HL-60 (cell line): ENCODE data around the gene SPATA1.

Source experiments
- DNase-seq, 2 experiments: peaks; one replicate each; pipeline ENCODE4 v3.0.0-alpha.2; 2010 to 2020; ENCODE audit warnings: low read depth in 1 of 2, low spot score in 1 of 2
- H3K27ac ChIP-seq: fragments of 250-450 bp; sonication (Bioruptor Pico); replicated peaks from 2 replicates; pipeline ENCODE4 v1.5.1; 2020; ENCODE audit warnings: mild to moderate bottlenecking, moderate library complexity
- H3K27me3 ChIP-seq: fragments of 250-450 bp; sonication (Bioruptor Pico); 2 replicates; pipeline ENCODE4 v1.5.1; 2021; ENCODE audit warnings: mild to moderate bottlenecking, moderate library complexity; ENCODE audit not compliant: insufficient read depth, poor library complexity, severe bottlenecking
- H3K4me3 ChIP-seq: replicated peaks from 2 replicates; pipeline ENCODE4 v1.5.1; 2011; ENCODE audit warnings: mild to moderate bottlenecking, control low read depth, low read length; ENCODE audit not compliant: insufficient read depth
- CTCF ChIP-seq: IDR thresholded peaks from one replicate; pipeline ENCODE4 v1.5.1; 2011; ENCODE audit warnings: low read length, control low read depth, inconsistent platforms; ENCODE audit not compliant: insufficient read depth
- GABPA ChIP-seq: IDR thresholded peaks from 2 replicates; pipeline ENCODE4 v1.6.1; 2012; ENCODE audit warnings: low read depth
- POLR2AphosphoS5 ChIP-seq: IDR thresholded peaks from 2 replicates; pipeline ENCODE4 v1.6.1; 2012; ENCODE audit warnings: low read depth
- SPI1 ChIP-seq: IDR thresholded peaks from 2 replicates; pipeline ENCODE4 v1.6.1; 2012; ENCODE audit warnings: low read depth, mild to moderate bottlenecking, borderline replicate concordance
- TF ChIP-seq, protein P1 (sequence below): IDR thresholded peaks from 2 replicates; pipeline ENCODE4 v1.6.1; 2012; ENCODE audit warnings: low read depth; ENCODE audit not compliant: insufficient replicate concordance

SPATA1 gene

DNA sequence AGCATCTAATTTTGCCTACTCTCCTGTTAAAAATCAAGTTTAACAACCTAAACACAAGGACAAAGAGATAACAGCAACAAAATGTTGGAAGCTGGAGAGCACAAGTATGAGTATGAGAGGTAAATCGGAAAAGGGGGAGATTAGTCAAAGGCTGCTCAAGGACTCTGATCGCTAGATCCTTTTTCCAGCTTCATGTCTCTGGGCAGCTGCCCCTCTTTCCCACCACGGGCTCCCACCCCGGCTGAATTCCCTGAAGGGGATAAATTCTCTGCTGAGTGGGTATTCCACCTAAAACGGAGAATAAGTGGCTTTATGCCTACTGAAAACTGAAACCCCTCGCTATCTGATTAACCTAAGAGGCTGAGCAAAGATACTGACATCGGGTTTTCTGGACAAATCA, 68.8 kb downstream of the SPATA1 start:
- peak overlapping the region; percentile 54 for H3K4me3 ChIP-seq

DNA sequence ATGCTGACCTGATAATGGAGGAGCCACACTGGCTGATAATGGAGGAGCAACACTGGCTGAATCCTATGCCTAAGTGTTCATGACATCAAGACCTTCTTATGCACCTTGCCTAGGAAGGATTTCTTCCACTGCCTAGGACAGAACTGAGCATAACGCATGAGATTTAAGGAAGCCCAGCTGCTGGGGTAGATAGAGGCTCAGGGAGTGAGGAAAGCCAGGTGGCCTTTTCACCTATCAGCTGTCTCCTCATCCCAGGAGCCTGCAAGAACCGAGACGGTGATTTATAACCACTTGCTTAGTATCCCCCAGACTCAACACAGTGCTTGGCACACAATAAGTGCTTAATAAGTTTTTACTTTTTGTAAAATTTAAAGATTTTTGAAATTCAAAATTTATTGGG, 75.5 kb downstream of the SPATA1 start:
- no peaks in the 10 kb centered on the region for H3K27me3 ChIP-seq
- TF ChIP-seq GABPA (no peak), SPI1 (no peak), CTCF (no peak), POLR2AphosphoS5 (no peak)
- TF ChIP-seq, protein P1, sequence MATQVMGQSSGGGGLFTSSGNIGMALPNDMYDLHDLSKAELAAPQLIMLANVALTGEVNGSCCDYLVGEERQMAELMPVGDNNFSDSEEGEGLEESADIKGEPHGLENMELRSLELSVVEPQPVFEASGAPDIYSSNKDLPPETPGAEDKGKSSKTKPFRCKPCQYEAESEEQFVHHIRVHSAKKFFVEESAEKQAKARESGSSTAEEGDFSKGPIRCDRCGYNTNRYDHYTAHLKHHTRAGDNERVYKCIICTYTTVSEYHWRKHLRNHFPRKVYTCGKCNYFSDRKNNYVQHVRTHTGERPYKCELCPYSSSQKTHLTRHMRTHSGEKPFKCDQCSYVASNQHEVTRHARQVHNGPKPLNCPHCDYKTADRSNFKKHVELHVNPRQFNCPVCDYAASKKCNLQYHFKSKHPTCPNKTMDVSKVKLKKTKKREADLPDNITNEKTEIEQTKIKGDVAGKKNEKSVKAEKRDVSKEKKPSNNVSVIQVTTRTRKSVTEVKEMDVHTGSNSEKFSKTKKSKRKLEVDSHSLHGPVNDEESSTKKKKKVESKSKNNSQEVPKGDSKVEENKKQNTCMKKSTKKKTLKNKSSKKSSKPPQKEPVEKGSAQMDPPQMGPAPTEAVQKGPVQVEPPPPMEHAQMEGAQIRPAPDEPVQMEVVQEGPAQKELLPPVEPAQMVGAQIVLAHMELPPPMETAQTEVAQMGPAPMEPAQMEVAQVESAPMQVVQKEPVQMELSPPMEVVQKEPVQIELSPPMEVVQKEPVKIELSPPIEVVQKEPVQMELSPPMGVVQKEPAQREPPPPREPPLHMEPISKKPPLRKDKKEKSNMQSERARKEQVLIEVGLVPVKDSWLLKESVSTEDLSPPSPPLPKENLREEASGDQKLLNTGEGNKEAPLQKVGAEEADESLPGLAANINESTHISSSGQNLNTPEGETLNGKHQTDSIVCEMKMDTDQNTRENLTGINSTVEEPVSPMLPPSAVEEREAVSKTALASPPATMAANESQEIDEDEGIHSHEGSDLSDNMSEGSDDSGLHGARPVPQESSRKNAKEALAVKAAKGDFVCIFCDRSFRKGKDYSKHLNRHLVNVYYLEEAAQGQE: no peak
- DNase-seq: no peak
- H3K4me3 ChIP-seq: no peak overlapping the region
- no peak overlapping the region for H3K27ac ChIP-seq

More for the DNA sequence above, 68.8 kb downstream of the SPATA1 start:
- DNase-seq: no peak
- Histone ChIP-seq H3K27me3 (no peaks in the 10 kb centered on the region), H3K27ac (peak overlapping the region; percentile 94)
- TF ChIP-seq POLR2AphosphoS5: no peak
- no peak for TF ChIP-seq SPI1
- TF ChIP-seq, protein P1: no peak
- TF ChIP-seq CTCF: no peak
- no peak for TF ChIP-seq GABPA

GRCh38 chr1:84582802-84583587, 76.8 kb downstream of the SPATA1 start:
- no peaks in the 10 kb centered on the region for H3K27me3 ChIP-seq
- H3K27ac ChIP-seq: no peak overlapping the region
- DNase-seq: no peak
- TF ChIP-seq, protein P1: no peak
- no peak for TF ChIP-seq POLR2AphosphoS5
- TF ChIP-seq CTCF: no peak
- no peak for TF ChIP-seq SPI1
- TF ChIP-seq GABPA: no peak
- no peak overlapping the region for H3K4me3 ChIP-seq
